GM19328 (cell line): Measurements from ENCODE around the gene MXRA8.
"Not testable (repeated sequence)": the region's sequence is repeated elsewhere in the genome, so short reads cannot be mapped to it uniquely, and the experiment has no call there.

Experiments
- ATAC-seq: cut with Tn5 transposase; IDR thresholded peaks from one replicate; pipeline ENCODE4 v1.9.1; 2021; ENCODE audit warnings: mild to moderate bottlenecking, moderate library complexity; ENCODE audit not compliant: unreplicated experiment

Gene MXRA8

DNA sequence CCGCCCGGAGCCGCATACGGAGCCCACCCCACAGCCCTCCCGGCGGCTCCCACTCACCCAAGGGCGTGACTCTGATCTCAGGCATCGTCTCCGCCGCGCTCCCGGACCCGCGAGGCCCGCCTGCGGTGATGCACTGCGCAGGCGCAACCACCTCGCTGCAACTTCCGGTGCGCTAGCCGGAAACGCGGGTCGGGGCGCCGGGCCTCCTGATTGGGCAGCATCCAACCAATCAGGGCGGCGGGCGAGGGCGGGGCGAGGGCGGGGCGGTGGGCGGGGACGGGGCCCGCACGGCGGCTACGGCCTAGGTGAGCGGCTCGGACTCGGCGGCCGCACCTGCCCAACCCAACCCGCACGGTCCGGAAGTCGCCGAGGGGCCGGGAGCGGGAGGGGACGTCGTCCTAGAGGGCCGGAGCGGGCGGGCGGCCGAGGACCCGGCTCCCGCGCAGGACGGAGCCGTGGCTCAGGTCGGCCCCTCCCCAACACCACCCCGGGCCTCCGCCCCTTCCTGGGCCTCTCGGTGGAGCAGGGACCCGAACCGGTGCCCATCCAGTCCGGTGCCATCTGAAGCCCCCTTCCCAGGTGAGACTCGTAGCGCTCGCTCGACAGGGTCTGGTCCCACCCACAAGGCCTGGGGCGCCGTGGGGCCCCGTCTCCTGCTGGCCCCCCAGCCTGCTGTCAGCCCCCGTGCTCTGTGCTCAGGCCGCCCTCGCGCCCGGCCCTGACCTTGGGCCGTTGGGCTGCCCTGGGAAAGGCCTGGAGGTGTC, 33.6 kb downstream of the MXRA8 start, which contains the start of the genes CPTP and INTS11:
Gene CPTP, plus strand, starts transcription at position 279 of the 764 bp plus-strand sequence. CDS start 2,109 bp downstream, outside the sequence.
Gene INTS11, minus strand, starts transcription at position 137 of the 764 bp plus-strand sequence. Its CDS starts 52 bp downstream, at position 85.
- peak; percentile 64 for ATAC-seq

DNA sequence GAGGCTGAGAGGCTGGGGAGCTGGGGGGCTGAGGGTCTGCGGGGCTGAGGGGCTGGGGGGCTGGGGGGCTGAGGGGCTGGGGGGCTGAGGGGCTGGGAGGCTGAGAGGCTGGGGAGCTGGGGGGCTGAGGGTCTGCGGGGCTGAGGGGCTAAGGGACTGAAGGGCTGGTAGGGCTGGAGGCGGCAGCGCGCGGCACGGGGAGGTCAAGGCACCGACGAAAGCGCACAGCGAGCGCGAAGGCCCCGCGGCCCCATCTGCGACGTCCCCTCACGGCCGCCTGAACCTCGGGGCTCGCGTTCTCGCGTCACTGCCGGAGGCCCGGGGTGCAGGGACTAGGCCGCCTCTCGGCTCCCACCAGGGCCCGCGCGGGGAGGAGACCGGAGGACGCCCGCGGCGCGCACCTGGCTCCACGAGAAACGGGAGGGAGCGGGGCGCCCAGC, 34.3 kb downstream of the MXRA8 start:
- ATAC-seq: peak; percentile 15

- ATAC-seq: no peak
These were observed 35.4 kb downstream of the MXRA8 start for GRCh38 chr1:1322952-1323351.

GRCh38 chr1:1322418-1322817, 35.9 kb downstream of the MXRA8 start:
- no peak for ATAC-seq

DNA sequence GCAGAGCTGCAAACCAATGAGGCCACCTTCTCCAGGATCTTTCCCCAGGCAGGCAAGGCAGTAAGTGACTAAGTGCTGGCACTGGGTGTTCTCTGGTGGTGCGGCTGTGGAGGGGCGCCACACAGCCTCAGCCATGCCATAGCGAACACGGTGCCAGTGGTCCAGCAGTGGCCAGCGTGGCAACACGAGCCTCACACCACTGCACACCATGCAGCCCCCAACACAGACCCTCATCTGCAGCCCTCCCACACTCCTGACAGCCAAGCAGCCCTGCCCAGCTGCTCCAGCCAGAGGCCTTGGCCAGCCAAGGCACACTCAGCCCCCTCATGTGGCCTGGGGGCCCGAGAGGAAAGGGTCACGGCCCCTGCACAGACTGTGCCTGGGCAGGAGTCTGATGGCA, 36.9 kb downstream of the MXRA8 start:
- ATAC-seq: no peak

DNA sequence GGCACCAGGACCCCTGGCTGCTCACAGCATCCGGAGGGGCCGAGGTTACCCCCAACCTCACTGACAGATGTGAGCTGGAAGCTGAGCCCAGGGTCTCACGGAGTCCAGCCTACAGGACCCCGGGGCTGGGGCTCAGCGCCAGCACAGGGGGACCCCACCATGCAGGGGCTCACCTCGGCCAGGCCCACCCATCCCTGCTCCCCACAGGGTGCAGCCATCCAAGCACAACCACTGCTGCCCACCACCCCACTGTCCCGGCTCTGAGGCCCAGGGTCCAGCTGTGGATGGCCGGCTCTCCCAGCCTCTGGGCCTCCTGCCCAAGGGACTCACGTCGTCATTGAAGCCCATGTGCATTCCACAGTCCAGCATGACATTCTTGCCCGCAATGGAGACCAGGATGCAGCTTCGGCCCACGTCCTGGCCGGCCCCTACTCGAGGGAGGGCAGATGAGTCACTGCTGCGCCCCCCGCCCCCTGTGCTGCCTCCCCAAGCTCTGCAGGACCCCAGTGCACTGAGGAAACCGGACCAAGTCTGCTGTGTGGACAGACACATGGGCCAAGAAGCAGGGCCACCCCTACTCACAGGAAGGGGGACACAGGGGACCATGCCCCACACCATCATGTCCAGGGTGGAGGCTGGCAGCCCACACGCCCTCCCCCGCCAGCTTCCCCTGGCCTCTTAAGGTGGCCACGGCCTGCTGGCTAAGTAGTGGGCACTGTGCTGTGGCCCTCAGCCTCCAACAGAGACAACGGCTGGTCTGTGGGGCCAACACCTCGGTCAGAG, 37.5 kb downstream of the MXRA8 start:
- no peak for ATAC-seq

- no peak for ATAC-seq
These were observed 38.8 kb downstream of the MXRA8 start for GRCh38 chr1:1319646-1319941.

DNA sequence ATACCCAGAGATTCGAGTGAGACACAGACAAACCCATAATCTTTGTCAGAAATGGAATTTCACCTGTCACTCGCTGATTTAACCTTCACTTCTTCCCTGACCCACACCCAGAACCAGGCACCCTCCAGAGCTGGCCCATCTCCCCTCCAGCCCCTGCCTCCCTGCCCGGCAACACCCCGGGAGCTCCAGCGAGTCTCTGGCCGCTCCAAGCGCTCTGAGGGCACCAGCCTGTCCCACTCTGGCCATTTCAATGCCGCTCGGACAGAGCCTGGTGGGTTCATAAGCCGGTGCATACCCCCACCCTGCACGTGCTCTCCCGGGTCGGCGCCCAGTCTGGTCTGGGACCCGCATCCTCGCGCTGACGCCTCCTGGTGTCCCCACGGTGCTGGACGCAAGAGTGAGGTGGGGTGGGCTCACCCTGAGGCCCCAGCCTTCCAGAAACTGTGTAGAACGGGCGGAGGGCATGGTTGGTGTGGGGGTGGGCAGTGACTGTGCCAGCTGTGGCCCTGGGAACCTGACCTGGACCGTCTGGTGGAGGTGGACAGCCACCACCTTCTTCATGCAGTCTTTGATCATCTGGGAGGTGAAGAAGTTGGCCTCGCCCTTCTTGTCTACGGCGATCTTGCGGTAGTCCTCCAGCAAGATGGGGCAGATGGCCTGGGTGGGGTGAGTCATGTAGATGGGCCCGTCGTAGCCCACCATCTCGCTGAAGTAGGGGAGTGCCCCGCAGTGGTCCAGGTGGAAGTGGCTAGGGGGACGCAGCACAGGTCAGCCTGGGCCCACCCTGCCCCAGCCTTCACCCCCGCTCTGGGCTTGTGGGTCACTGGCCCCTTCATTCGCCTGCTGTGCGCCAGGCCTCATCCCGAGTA, 39.3 kb downstream of the MXRA8 start:
- no peak for ATAC-seq

GRCh38 chr1:1318131-1318652, 40.2 kb downstream of the MXRA8 start:
- ATAC-seq: no peak

- ATAC-seq: no peak
These were observed 40.9 kb downstream of the MXRA8 start for GRCh38 chr1:1317420-1317819.

GRCh38 chr1:1316199-1316598, 42.2 kb downstream of the MXRA8 start:
- ATAC-seq: not testable (repeated sequence)

DNA sequence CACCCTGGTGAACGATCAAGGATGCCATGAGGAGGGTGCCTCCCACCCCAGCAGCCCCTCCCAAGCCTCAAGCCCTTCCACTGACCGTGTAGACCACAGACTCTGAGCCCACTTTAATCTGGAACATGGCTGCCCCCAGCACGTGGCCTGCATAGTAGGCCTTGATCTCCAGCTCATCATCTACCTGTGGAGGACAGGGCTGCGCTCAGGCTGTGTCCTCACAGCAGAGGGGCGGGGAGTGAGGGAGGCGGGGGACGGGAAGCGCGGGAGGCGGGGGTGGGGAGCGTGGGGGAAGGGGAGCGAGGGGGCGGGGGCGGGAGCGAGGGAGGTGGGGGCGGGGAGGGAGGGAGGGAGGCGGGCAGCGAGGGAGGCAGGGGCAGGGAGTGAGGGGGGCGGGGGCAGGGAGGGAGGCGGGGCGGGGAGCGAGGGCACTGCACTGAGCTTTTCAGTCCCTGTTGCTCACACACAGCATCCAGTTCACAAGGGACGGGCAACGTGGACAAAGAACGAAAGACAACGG, 42.9 kb downstream of the MXRA8 start:
- ATAC-seq: no peak

- no peak for ATAC-seq
These were observed 43.5 kb downstream of the MXRA8 start for GRCh38 chr1:1314678-1315335.

GRCh38 chr1:1314237-1314586, 44.1 kb downstream of the MXRA8 start:
- ATAC-seq: no peak

DNA sequence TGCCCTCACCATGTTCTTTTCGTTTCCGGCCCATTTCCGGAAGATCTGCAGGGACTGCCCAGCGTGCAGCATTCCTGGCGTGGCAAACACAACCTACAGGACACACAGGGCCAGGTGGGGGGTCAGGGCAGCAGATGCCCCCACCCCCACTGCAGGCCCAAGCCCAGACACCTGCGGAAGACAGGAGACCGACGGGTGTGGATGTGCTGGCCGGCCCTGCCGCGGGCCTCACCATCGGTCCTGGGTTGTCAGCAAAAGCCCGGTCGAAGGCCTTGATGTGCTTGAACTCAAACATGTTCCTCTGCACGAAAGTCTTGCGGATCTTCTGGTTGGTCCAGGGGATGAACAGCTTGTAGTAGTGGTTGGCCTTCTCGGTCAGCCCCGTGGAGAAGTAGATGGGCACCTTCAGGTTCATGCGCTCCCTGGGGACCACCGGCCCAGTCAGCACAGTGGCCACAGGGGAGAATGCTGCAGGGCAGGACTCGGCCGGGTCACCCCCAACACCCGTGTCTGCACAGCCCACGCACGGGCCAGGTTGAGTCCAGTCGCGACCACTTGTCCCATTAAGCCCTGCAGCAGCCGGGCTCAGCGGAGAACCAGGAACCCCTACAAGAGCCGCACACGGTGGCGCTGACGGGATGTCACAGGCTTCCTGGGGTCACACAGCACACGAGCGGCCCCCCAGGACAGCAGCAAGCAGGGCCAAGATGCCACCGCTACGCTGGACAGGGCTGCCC, 44.7 kb downstream of the MXRA8 start:
- no peak for ATAC-seq

GRCh38 chr1:1312450-1313314, 45.7 kb downstream of the MXRA8 start:
- ATAC-seq: no peak

DNA sequence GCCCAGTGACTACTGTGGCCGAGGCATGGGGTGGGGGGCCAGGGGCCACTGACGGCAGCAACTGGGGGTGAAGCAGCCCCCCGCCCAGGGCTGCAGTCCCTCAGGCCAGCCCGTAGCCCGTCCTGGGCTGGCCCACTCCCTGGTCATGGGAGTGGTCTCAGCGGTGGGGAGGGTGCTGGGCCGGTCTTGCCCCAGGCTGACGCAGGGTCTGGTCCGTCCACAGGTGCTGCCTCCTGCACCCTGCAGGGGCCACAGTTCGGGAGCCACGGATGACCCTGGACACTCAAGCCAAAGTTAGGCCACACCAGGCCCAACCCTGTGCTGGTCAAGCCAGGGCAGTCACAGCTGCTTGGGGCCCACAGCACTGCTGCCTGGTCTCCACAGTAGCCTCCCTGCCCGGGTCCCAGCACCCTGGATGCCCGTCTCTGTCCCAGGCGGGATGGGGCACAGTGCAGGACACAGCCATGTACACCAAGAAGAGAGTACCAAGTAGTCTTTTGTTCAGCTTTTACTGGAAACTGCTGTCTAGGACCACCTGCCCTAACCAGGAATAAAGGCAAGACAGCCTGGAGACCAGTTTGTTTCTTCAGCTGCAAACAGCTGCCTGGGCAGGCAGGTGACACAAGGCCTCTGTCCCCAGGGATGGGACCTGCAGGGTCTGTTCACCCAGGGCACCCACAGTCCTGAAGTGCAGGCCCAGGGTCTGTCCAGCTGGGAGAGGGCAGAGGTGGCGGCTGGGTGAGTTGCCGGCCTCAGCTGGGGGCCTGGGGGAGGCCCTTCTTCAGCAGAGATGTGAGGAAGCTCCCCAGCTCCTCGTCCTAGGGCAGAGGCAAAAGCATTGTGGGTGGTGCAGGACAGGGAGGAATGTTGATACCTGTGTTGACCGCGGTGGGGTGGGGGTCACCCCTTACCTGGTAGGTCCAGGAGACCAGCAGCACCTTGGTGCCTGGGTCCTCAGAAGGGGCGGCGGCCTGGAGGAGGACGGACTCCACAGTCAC, 46.9 kb downstream of the MXRA8 start:
- no peak for ATAC-seq
